Endothelial cell of umbilical vein (primary cell): Measurements from ENCODE around the gene HAP1. TPM values are rescaled to one million over a fixed set of nuclear protein-coding genes. Genes with fewer than 3 reads are reported as not detected.

Experiments used
- BruUV-seq: library from RNA; stranded (reverse); fragments of 400-500 nt; replicated peaks from 2 replicates; lab custom pipeline; 2021; lab: Mats Ljungman, UMichigan
- CTCF ChIA-PET: fragments of 300-600, 350-600 bp; sonication (Branson Sonifier 250); formaldehyde crosslinking; loops from one replicate; lab custom pipeline; 2021; ENCODE audit warnings: antibody characterized with exemption, inconsistent platforms; lab: Charles Lee
- POLR2A ChIA-PET: fragments of 300-600, 350-600 bp; sonication (Branson Sonifier 250); formaldehyde crosslinking; loops from one replicate; lab custom pipeline; 2021; ENCODE audit warnings: antibody characterized with exemption, inconsistent platforms; lab: Charles Lee
- DNase-seq: peaks from one replicate; pipeline ENCODE4 v3.0.0-alpha.2; 2011; ENCODE audit warnings: low read depth, low spot score
- FAIRE-seq: peaks from 2 replicates; lab custom pipeline; 2011; peaks lifted over from hg19 to GRCh38; lab: Jason Lieb, UNC
- H2AFZ ChIP-seq: 2 replicates; pipeline ENCODE4 v1.6.0; 2012; ENCODE audit warnings: low read depth, low read length, control low read depth, inconsistent platforms
- H3K27ac ChIP-seq: 2 replicates; pipeline ENCODE4 v1.5.1; 2011; ENCODE audit warnings: low read depth, mild to moderate bottlenecking, control low read depth, low read length, moderate library complexity; ENCODE audit not compliant: insufficient read depth
- H3K27me3 ChIP-seq, 2 experiments: 2 replicates each; pipeline versions ENCODE4 v1.6.0 to v1.6.1; 2011; ENCODE audit warnings: low read length in 2 of 2, mixed read lengths in 1 of 2; ENCODE audit not compliant: control insufficient read depth in 2 of 2, insufficient read depth in 2 of 2
- H3K36me3 ChIP-seq, 2 experiments: 2 replicates in 1 of 2; 3 replicates in 1 of 2; pipeline ENCODE4 v1.5.1; 2011; ENCODE audit warnings: low read length in 2 of 2, mild to moderate bottlenecking in 1 of 2, moderate library complexity in 1 of 2; ENCODE audit not compliant: control insufficient read depth in 2 of 2, insufficient read depth in 2 of 2; ENCODE audit errors: extremely low read depth in 1 of 2
- H3K4me1 ChIP-seq: 3 replicates; pipeline ENCODE4 v1.5.1; 2011; ENCODE audit warnings: mild to moderate bottlenecking, low read length; ENCODE audit not compliant: control insufficient read depth, insufficient read depth; ENCODE audit errors: extremely low read depth
- H3K4me2 ChIP-seq: 2 replicates; pipeline ENCODE4 v1.6.1; 2011; ENCODE audit warnings: low read length, control low read depth, mixed read lengths; ENCODE audit not compliant: insufficient read depth
- H3K4me3 ChIP-seq, 3 experiments: fragments of 200-600 bp in 1 of 3; sonication (generic), shearing (Covaris generic) in 1 of 3; replicated peaks in 1 of 3; 2 replicates each; pipeline ENCODE4 v1.5.1; 2011 to 2016; ENCODE audit warnings: control low read depth in 3 of 3, low read length in 3 of 3, mild to moderate bottlenecking in 2 of 3, inconsistent platforms in 1 of 3, low read depth in 1 of 3, moderate library complexity in 1 of 3; ENCODE audit not compliant: insufficient read depth in 1 of 3
- H3K79me2 ChIP-seq: 2 replicates; pipeline ENCODE4 v1.6.0; 2012; ENCODE audit warnings: low read length, inconsistent platforms; ENCODE audit not compliant: control insufficient read depth, insufficient read depth
- H3K9ac ChIP-seq: replicated peaks from 2 replicates; pipeline ENCODE3; 2011; ENCODE audit warnings: low read length, control low read depth; ENCODE audit not compliant: insufficient read depth; ENCODE audit errors: extremely low read depth
- H3K9me1 ChIP-seq: replicated peaks from 3 replicates; pipeline ENCODE4 v1.6.0; 2011; ENCODE audit warnings: mild to moderate bottlenecking, low read length; ENCODE audit not compliant: control insufficient read depth, insufficient read depth; ENCODE audit errors: extremely low read depth
- H3K9me3 ChIP-seq: replicated peaks from 2 replicates; pipeline ENCODE4 v1.5.1; 2012; ENCODE audit warnings: low read length, inconsistent platforms; ENCODE audit not compliant: control insufficient read depth, insufficient read depth
- H4K20me1 ChIP-seq: replicated peaks from 2 replicates; pipeline ENCODE3; 2011; ENCODE audit warnings: mild to moderate bottlenecking, low read length; ENCODE audit not compliant: control insufficient read depth, insufficient read depth; ENCODE audit errors: extremely low read depth
- CTCF ChIP-seq, 2 donors: IDR thresholded peaks; 1 replicate in 1 of 2; 2 replicates in 1 of 2; pipeline ENCODE4 v1.5.1; 2011; ENCODE audit warnings: low read length in 2 of 2, mild to moderate bottlenecking in 2 of 2, moderate library complexity in 2 of 2, control low read depth in 1 of 2, inconsistent platforms in 1 of 2, low read depth in 1 of 2; ENCODE audit not compliant: insufficient read depth in 1 of 2; ENCODE audit errors: extremely low read depth in 1 of 2
- EZH2 ChIP-seq: IDR thresholded peaks from 2 replicates; pipeline ENCODE4 v1.6.1; 2012; ENCODE audit warnings: borderline replicate concordance, low read depth, mild to moderate bottlenecking, moderate library complexity, low read length, inconsistent platforms; ENCODE audit not compliant: severe bottlenecking
- FOS ChIP-seq: IDR thresholded peaks from 2 replicates; pipeline ENCODE4 v1.6.1; 2011; ENCODE audit warnings: mild to moderate bottlenecking, low read length, moderate library complexity, borderline replicate concordance; ENCODE audit not compliant: insufficient read depth
- GATA2 ChIP-seq: IDR thresholded peaks from 2 replicates; pipeline ENCODE4 v1.7.0; 2011; ENCODE audit warnings: low read depth, mild to moderate bottlenecking, moderate library complexity, mixed read lengths, low read length; ENCODE audit not compliant: insufficient read length, insufficient read depth
- JUN ChIP-seq: IDR thresholded peaks from 2 replicates; pipeline ENCODE4 v1.6.1; 2011; ENCODE audit warnings: borderline replicate concordance, low read depth; ENCODE audit not compliant: insufficient read length, insufficient read depth
- MAX ChIP-seq: IDR thresholded peaks from 2 replicates; pipeline ENCODE4 v1.6.1; 2011; ENCODE audit not compliant: insufficient read depth, insufficient read length
- MYC ChIP-seq: IDR thresholded peaks from one replicate; pipeline ENCODE4 v1.6.1; 2011; ENCODE audit warnings: mild to moderate bottlenecking, low read depth, low read length
- POLR2A ChIP-seq: IDR thresholded peaks from 2 replicates; pipeline ENCODE4 v1.6.1; 2012; ENCODE audit warnings: low read depth, mild to moderate bottlenecking, control low read depth, low read length
- POLR2AphosphoS5 ChIP-seq: IDR thresholded peaks from 2 replicates; pipeline ENCODE4 v1.6.1; 2012; ENCODE audit warnings: low read depth, mild to moderate bottlenecking, control low read depth, low read length, moderate library complexity; ENCODE audit not compliant: insufficient read depth
- dilution Hi-C: fragments of 300-500 bp; cut with MboI; formaldehyde crosslinking; loops from one replicate; pipeline ENCODE4 v1.15.0; 2019; ENCODE audit warnings: low sequenced_read_pairs; ENCODE audit not compliant: extremely low pct_ligation_motif_present
- intact Hi-C: fragments of 100-400 bp; cut with micrococcal nuclease; formaldehyde crosslinking; loops from one replicate; pipeline ENCODE4 v1.10.0; 2022
- polyA plus RNA-seq, 4 experiments: library from polyadenylated mRNA; depleted of rRNA in 3 of 4; stranded (reverse) in 3 of 4; unstranded in 1 of 4; fragments of >200 nt; gene quantifications; 2 replicates each; pipeline versions ENCODE4 v1.2.1 to v1.2.3, GENCODE V29; 2011 to 2012; ENCODE audit warnings: missing spikeins in 1 of 4
- total RNA-seq: library from RNA; stranded (reverse); gene quantifications from 2 replicates; pipeline ENCODE4 v1.2.3, GENCODE V29; 2021

HAP1 gene
- total and polyA plus RNA-seq, 2 donors (not counting 3 experiments of a cell fraction or from before 2014, with no cell fraction given): 0.07 to 0.24 TPM

- Histone ChIP-seq H3K79me2 (no peaks in the 10 kb centered on the region), H3K9me3 (no peaks in the 10 kb centered on the region), H3K4me2 (no peak overlapping the region), H3K27me3 (peaks cover 0 to 7% of the 10 kb centered on the region in 2 experiments), H4K20me1 (no peaks in the 10 kb centered on the region), H2AFZ (no peak overlapping the region), H3K4me1 (peaks cover 14% of the 10 kb centered on the region), H3K4me3 (no peak overlapping the region), H3K9me1 (no peaks in the 10 kb centered on the region), H3K9ac (no peak overlapping the region), H3K27ac (no peak overlapping the region), H3K36me3 (no peaks in the 10 kb centered on the region)
- POLR2A ChIA-PET: interaction anchor here (0.6 to 2.5 kb wide), 5 partner anchors 8 to 729 kb away, joined by 3 to 33 read pairs (median 8); partner anchors contain the start of gene EIF1
- BruUV-seq: no TSS peak
- CTCF ChIA-PET: interaction anchor here (1.7 to 4.5 kb wide), 5 partner anchors 9 to 17 kb away, joined by 8 to 28 read pairs (median 13); partner anchors contain the start of gene EIF1
- no peak for DNase-seq
- TF ChIP-seq MAX (no peak), JUN (no peak), MYC (no peak), FOS (no peak), POLR2A (no peak), POLR2AphosphoS5 (no peak), CTCF (IDR thresholded peaks at IDR 0.05; ENCODE audit: extremely low read depth in 1 of 2, insufficient read depth in 1 of 2, low read depth in 1 of 2, low read length in 2 of 2) (no peak), EZH2 (no peak), GATA2 (no peak)
- no peak for FAIRE-seq
- intact Hi-C loops: loop anchor here (1.0 kb wide), 1 partner anchor 8 kb away; the partner anchor contains the start of gene EIF1
- dilution Hi-C loops: no loop called here
Measured at GRCh38 chr17:41679740-41680425, 54.6 kb downstream of the HAP1 start.
